ENCODE results near the gene DDIT4L. TPM values are rescaled to one million over a fixed set of nuclear protein-coding genes. Genes with fewer than 3 reads are reported as not detected.

DDIT4L gene, protein sequence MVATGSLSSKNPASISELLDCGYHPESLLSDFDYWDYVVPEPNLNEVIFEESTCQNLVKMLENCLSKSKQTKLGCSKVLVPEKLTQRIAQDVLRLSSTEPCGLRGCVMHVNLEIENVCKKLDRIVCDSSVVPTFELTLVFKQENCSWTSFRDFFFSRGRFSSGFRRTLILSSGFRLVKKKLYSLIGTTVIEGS
- 1 to 10 TPM; 1.6 to 3.8 (median 1.8) TPM for total RNA-seq

DNA sequence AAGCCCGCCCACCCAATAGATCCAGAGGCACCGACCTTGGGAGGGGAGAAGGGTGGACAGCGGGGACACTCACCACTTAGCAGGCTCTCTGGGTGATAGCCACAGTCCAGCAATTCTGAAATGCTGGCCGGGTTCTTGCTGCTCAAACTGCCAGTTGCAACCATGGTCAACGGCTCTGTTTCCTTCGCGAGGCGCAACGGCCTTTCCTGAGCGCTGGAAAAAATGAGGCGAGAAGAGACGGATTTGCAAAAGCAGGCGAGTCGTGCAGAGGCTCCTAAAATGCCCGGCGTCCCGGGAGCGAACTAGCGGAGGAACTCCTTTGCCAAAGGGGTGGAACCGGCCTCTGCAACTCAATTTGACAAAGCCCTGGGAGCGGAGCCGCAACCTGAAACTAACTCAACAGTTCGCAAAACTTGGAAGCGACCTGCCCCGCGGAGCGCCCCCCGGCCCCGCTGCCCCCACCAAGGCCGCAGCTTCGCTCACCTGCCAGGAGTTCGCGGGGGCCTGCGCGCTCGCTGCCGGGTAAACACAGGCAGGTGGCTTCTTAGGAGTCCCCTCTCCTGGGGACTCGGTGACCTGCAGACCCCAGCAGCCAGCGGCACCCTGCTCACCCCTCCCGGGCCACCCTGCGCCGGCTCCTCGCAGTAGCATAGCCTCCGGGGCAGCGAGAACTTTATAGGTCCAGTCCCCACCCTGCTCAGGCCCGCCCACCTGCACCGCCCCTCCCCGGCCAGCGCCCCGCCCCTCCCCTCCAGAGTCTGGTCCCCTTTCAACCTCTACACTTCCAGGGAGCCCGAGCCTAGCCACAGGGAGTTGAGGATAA, at the start of gene DDIT4L:
Gene DDIT4L (minus strand): TSS at position 649 of the 823 bp plus-strand sequence. CDS start 485 bp downstream, at position 164.
- Histone ChIP-seq H3K27ac (peak within 1 kb of the TSS; percentile 21 to 70), H3K4me1 (no peaks in the 10 kb centered on the region), H3K9me3 (no peaks in the 10 kb centered on the region), H3K4me3 (peak within 1 kb of the TSS; percentile 70 to 94 (median 70)), H3K27me3 (no peaks in the 10 kb centered on the region), H3K36me3 (no peaks in the 10 kb centered on the region)
- intact Hi-C loops (cut with DNase I; ENCODE audit: low total_unique reads): no loop called here
- TF ChIP-seq, protein P1, sequence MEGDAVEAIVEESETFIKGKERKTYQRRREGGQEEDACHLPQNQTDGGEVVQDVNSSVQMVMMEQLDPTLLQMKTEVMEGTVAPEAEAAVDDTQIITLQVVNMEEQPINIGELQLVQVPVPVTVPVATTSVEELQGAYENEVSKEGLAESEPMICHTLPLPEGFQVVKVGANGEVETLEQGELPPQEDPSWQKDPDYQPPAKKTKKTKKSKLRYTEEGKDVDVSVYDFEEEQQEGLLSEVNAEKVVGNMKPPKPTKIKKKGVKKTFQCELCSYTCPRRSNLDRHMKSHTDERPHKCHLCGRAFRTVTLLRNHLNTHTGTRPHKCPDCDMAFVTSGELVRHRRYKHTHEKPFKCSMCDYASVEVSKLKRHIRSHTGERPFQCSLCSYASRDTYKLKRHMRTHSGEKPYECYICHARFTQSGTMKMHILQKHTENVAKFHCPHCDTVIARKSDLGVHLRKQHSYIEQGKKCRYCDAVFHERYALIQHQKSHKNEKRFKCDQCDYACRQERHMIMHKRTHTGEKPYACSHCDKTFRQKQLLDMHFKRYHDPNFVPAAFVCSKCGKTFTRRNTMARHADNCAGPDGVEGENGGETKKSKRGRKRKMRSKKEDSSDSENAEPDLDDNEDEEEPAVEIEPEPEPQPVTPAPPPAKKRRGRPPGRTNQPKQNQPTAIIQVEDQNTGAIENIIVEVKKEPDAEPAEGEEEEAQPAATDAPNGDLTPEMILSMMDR (IDR thresholded peaks at IDR 0.05): no peak
- TF ChIP-seq POLR2AphosphoS5 (IDR thresholded peaks at IDR 0.05) (no peak), POLR2A (IDR thresholded peaks at IDR 0.05) (no peak)
- DNase-seq (ENCODE audit: low spot score in 2 of 2): peak in 1 of 2 donors; percentile 56

DNA sequence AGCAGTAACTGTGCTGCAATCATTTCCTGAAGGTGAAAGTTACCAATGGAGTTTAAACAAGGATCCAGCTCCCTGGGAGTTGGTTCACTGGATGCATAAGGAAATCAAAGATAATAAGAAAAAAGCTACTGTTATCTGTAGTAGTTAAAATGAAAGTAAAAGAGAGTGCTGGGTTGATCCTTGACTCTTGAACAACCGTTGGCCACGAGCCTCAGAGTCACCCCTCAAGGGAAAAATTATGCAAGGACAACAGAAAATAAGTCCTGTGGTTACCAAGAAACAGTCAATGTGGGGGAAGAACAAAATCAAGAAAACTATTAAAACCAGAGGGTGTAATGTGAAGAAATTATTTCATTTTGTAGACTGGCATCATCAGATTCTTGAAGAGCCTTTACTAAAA, 49.7 kb upstream of the DDIT4L start:
- Histone ChIP-seq H3K27ac (no peak overlapping the region), H3K27me3 (no peaks in the 10 kb centered on the region), H3K36me3 (no peaks in the 10 kb centered on the region), H3K9me3 (peaks cover 4 to 9% of the 10 kb centered on the region in 2 donors), H3K4me1 (no peaks in the 10 kb centered on the region), H3K4me3 (no peak overlapping the region)
- TF ChIP-seq, protein P1 (IDR thresholded peaks at IDR 0.05): no peak
- no peak for DNase-seq (ENCODE audit: low spot score in 2 of 2)
- intact Hi-C loops (cut with DNase I; ENCODE audit: low total_unique reads): no loop called here

DNA sequence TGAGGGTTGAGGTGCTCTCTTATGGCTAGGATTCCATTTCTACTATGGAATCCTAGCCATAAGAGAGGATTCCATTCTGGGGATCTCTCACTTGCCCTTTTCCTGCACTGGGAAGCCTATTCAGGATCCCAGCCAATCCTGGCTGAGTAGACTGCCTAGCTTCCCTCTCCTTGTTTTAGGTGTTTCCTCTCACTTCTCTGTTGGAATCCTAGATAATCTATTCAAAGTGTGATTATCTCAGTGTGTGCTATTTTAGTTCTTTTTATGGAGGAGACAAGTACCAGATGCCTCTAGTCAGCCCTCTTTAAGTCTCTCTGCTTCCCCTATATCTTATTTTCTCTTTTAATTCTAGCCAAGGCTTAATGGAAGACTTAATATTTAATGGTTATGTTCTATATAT, 34.5 kb upstream of the DDIT4L start:
- Histone ChIP-seq H3K9me3 (peaks cover 15 to 29% of the 10 kb centered on the region in 2 donors), H3K27me3 (no peaks in the 10 kb centered on the region), H3K4me3 (no peak overlapping the region), H3K36me3 (no peaks in the 10 kb centered on the region), H3K4me1 (no peaks in the 10 kb centered on the region), H3K27ac (no peak overlapping the region)
- no peak for DNase-seq (ENCODE audit: low spot score in 2 of 2)
- intact Hi-C loops (cut with DNase I; ENCODE audit: low total_unique reads): loop anchor here (2.0 kb wide), 1 partner anchor 46 kb away; no protein-coding TSS in a partner anchor
- TF ChIP-seq, protein P1 (IDR thresholded peaks at IDR 0.05): no peak
- TF ChIP-seq POLR2AphosphoS5 (IDR thresholded peaks at IDR 0.05) (no peak), POLR2A (IDR thresholded peaks at IDR 0.05) (no peak)

DNA sequence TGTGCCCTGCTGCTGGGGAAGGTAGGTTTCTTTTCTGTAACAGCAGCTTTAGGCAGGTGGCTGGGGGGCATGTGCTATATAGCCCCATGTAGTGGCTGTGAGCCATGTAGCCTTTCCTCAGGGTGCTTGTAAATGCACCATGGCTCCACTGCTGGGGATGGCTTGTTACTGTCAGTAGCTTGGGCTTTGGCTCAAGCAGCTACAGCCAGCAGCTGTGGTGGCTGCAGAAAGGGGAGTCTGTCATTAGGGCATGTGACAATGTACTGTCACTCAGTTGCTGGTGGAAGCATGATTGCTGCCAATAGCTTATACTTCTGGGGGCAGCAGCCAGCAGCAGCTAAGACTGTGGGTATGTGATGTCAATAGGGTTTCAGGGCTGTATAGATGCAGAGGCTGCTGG, 33.9 kb upstream of the DDIT4L start:
- no peaks in the 10 kb centered on the region for H3K4me1 ChIP-seq
- intact Hi-C loops (cut with DNase I; ENCODE audit: low total_unique reads): loop anchor here (2.0 kb wide), 1 partner anchor 47 kb away; no protein-coding TSS in a partner anchor
- no peak overlapping the region for H3K27ac ChIP-seq
- H3K9me3 ChIP-seq: peaks cover 15 to 27% of the 10 kb centered on the region in 2 donors
- no peaks in the 10 kb centered on the region for H3K27me3 ChIP-seq
- no peak for DNase-seq (ENCODE audit: low spot score in 2 of 2)
- TF ChIP-seq POLR2AphosphoS5 (IDR thresholded peaks at IDR 0.05): no peak
- TF ChIP-seq, protein P1 (IDR thresholded peaks at IDR 0.05): no peak
- no peak for TF ChIP-seq POLR2A (IDR thresholded peaks at IDR 0.05)
- no peaks in the 10 kb centered on the region for H3K36me3 ChIP-seq
- H3K4me3 ChIP-seq: no peak overlapping the region

DNA sequence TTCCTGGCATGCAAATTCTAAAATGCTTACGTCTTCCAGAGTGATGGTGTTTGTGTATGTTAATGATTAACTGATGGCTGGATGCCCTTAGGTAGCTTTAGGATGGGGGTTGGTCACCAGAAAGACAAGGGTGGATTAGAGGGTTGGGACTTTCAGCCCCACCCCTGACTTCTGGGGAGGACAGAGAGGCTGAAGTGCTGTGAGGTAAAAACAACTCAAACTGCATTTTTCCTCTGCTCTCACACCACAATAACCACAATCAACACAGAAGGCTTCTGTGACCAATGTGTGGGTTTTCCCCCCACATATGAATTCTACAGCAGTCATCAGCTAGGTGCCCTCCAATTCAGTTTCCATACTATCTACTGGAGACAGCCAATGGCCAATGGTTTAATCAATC, 18.7 kb upstream of the DDIT4L start:
- Histone ChIP-seq H3K4me3 (no peak overlapping the region), H3K4me1 (no peaks in the 10 kb centered on the region)
- DNase-seq (ENCODE audit: low spot score in 2 of 2): no peak

More for the DNA sequence above, 18.7 kb upstream of the DDIT4L start:
- no peaks in the 10 kb centered on the region for H3K36me3 ChIP-seq
- H3K9me3 ChIP-seq: no peaks in the 10 kb centered on the region
- TF ChIP-seq POLR2AphosphoS5 (IDR thresholded peaks at IDR 0.05) (no peak), POLR2A (IDR thresholded peaks at IDR 0.05) (no peak)
- TF ChIP-seq, protein P1 (IDR thresholded peaks at IDR 0.05): no peak
- no peaks in the 10 kb centered on the region for H3K27me3 ChIP-seq
- intact Hi-C loops (cut with DNase I; ENCODE audit: low total_unique reads): no loop called here
- H3K27ac ChIP-seq: no peak overlapping the region
